Amniotic epithelial cell (primary cell): ENCODE results near the gene RASL12.

Experiments used
- DNase-seq: peaks from one replicate; pipeline ENCODE4 v3.0.0-alpha.2; 2010; ENCODE audit warnings: low read depth

Gene RASL12

GRCh38 chr15:65056106-65056505 is 11.7 kb downstream of the RASL12 start:
- DNase-seq = no peak

GRCh38 chr15:65055201-65055870 is 12.5 kb downstream of the RASL12 start:
- DNase-seq = peak; percentile 58

- DNase-seq = peak; percentile 51
Observed at GRCh38 chr15:65054333-65055200, 13.2 kb downstream of the RASL12 start.

- no peak for DNase-seq
Observed at GRCh38 chr15:65052956-65053355, 14.8 kb downstream of the RASL12 start.

GRCh38 chr15:65051266-65051665 is 16.5 kb downstream of the RASL12 start:
- DNase-seq = no peak

GRCh38 chr15:65050270-65050669 is 17.5 kb downstream of the RASL12 start:
- no peak for DNase-seq

GRCh38 chr15:65049418-65049840 is 18.4 kb downstream of the RASL12 start:
- peak; percentile 93 for DNase-seq

GRCh38 chr15:65048241-65048640 is 19.6 kb downstream of the RASL12 start:
- no peak for DNase-seq

GRCh38 chr15:65044724-65045481 is 22.9 kb downstream of the RASL12 start, which contains the start of gene SLC51B:
Gene SLC51B, plus strand, starts transcription at chr15:65045387. Its CDS starts 4,618 bp downstream, at chr15:65050005.
- DNase-seq = no peak

GRCh38 chr15:65044218-65044617 is 23.6 kb downstream of the RASL12 start:
- peak; percentile 76 for DNase-seq

- DNase-seq = no peak
Observed at GRCh38 chr15:65042776-65043327, 24.9 kb downstream of the RASL12 start.

- no peak for DNase-seq
Observed at GRCh38 chr15:65041787-65042186, 26.0 kb downstream of the RASL12 start.

GRCh38 chr15:65040461-65040860 is 27.3 kb downstream of the RASL12 start:
- no peak for DNase-seq

GRCh38 chr15:65038836-65039235 is 29.0 kb downstream of the RASL12 start:
- no peak for DNase-seq

GRCh38 chr15:65038428-65038827 is 29.4 kb downstream of the RASL12 start:
- DNase-seq = no peak

GRCh38 chr15:65037309-65037708 is 30.5 kb downstream of the RASL12 start:
- no peak for DNase-seq

GRCh38 chr15:65034719-65035118 is 33.1 kb downstream of the RASL12 start:
- DNase-seq = no peak

- DNase-seq = peak; percentile 44
Observed at GRCh38 chr15:65033659-65034269, 34.0 kb downstream of the RASL12 start.

- peak; percentile 58 for DNase-seq
Observed at GRCh38 chr15:65032801-65033537, 34.8 kb downstream of the RASL12 start.

- no peak for DNase-seq
Observed at GRCh38 chr15:65029736-65030208, 38.0 kb downstream of the RASL12 start.
